GM21576 (cell line): ENCODE data around the gene CD247.

Experiments used
- ATAC-seq: cut with Tn5 transposase; IDR thresholded peaks from one replicate; pipeline ENCODE4 v1.9.1; 2021; ENCODE audit warnings: mild to moderate bottlenecking, moderate library complexity; ENCODE audit not compliant: unreplicated experiment

Gene CD247

GRCh38 chr1:167512046-167512654 is 6.2 kb downstream of the CD247 start:
- ATAC-seq: no peak

GRCh38 chr1:167511374-167511986 is 6.8 kb downstream of the CD247 start:
- ATAC-seq: no peak

- ATAC-seq: no peak
Observed at GRCh38 chr1:167510881-167511280, 7.4 kb downstream of the CD247 start.

- ATAC-seq: no peak
Observed at GRCh38 chr1:167510244-167510643, 8.1 kb downstream of the CD247 start.

GRCh38 chr1:167509587-167509986 is 8.7 kb downstream of the CD247 start:
- no peak for ATAC-seq

- no peak for ATAC-seq
Observed at GRCh38 chr1:167507719-167508118, 10.6 kb downstream of the CD247 start.

- ATAC-seq: no peak
Observed at GRCh38 chr1:167504467-167504827, 13.9 kb downstream of the CD247 start.

- no peak for ATAC-seq
Observed at GRCh38 chr1:167503626-167504466, 14.5 kb downstream of the CD247 start.

GRCh38 chr1:167502719-167503462 is 15.4 kb downstream of the CD247 start:
- ATAC-seq: no peak

- ATAC-seq: no peak
Observed at GRCh38 chr1:167502192-167502551, 16.2 kb downstream of the CD247 start.

- no peak for ATAC-seq
Observed at GRCh38 chr1:167501515-167502191, 16.7 kb downstream of the CD247 start.

GRCh38 chr1:167500283-167500860 is 18.0 kb downstream of the CD247 start:
- peak; percentile 50 for ATAC-seq

- peak; percentile 88 for ATAC-seq
Observed at GRCh38 chr1:167499664-167500101, 18.6 kb downstream of the CD247 start.

GRCh38 chr1:167499106-167499505 is 19.2 kb downstream of the CD247 start:
- peak; percentile 13 for ATAC-seq

GRCh38 chr1:167496797-167497619 is 21.3 kb downstream of the CD247 start:
- no peak for ATAC-seq

GRCh38 chr1:167493372-167493771 is 25.0 kb downstream of the CD247 start:
- no peak for ATAC-seq

GRCh38 chr1:167492481-167492910 is 25.8 kb downstream of the CD247 start:
- no peak for ATAC-seq

- no peak for ATAC-seq
Observed at GRCh38 chr1:167491586-167492461, 26.5 kb downstream of the CD247 start.

- ATAC-seq: no peak
Observed at GRCh38 chr1:167490765-167491164, 27.6 kb downstream of the CD247 start.
